ENCODE measurements around the gene PROM2.

- TF ChIP-seq POLR2A (IDR thresholded peaks at IDR 0.05; ENCODE audit: low read depth) (no peak), POLR2AphosphoS5 (IDR thresholded peaks at IDR 0.05) (no peak)
- TF ChIP-seq, protein P1, sequence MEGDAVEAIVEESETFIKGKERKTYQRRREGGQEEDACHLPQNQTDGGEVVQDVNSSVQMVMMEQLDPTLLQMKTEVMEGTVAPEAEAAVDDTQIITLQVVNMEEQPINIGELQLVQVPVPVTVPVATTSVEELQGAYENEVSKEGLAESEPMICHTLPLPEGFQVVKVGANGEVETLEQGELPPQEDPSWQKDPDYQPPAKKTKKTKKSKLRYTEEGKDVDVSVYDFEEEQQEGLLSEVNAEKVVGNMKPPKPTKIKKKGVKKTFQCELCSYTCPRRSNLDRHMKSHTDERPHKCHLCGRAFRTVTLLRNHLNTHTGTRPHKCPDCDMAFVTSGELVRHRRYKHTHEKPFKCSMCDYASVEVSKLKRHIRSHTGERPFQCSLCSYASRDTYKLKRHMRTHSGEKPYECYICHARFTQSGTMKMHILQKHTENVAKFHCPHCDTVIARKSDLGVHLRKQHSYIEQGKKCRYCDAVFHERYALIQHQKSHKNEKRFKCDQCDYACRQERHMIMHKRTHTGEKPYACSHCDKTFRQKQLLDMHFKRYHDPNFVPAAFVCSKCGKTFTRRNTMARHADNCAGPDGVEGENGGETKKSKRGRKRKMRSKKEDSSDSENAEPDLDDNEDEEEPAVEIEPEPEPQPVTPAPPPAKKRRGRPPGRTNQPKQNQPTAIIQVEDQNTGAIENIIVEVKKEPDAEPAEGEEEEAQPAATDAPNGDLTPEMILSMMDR (IDR thresholded peaks at IDR 0.05) = no peak
Observed at GRCh38 chr2:95265182-95265581, 9.1 kb upstream of the PROM2 start.
